GM21717 (cell line): ENCODE data around the gene ANK2.

Experiments
- ATAC-seq: cut with Tn5 transposase; IDR thresholded peaks from one replicate; pipeline ENCODE4 v1.9.1; 2021; ENCODE audit warnings: mild to moderate bottlenecking, moderate library complexity; ENCODE audit not compliant: unreplicated experiment

ANK2 gene

DNA sequence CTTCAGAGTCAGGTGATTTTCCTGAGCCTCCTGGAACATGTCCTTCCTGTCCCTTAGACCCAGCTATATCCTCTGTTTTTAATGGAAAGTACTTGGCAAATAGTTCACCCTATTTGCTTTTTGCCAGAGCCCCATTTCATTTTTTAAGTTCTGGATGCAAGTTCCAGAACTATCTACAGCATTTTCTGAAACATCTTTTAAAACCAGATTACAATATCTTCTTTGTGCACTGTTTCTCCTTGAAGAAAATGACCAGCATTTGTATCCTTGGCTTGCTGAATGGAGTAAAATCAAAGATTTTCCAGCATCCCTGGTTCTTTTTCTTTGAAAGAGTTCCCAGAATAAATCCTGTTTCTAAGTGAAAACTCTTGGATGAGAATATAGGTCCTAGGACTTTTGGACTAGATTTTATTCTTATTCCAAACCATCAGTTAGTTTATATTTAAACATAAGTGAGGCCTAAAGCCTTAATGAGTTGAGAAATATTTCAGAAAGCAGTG, 224.3 kb downstream of the ANK2 start:
- no peak for ATAC-seq

DNA sequence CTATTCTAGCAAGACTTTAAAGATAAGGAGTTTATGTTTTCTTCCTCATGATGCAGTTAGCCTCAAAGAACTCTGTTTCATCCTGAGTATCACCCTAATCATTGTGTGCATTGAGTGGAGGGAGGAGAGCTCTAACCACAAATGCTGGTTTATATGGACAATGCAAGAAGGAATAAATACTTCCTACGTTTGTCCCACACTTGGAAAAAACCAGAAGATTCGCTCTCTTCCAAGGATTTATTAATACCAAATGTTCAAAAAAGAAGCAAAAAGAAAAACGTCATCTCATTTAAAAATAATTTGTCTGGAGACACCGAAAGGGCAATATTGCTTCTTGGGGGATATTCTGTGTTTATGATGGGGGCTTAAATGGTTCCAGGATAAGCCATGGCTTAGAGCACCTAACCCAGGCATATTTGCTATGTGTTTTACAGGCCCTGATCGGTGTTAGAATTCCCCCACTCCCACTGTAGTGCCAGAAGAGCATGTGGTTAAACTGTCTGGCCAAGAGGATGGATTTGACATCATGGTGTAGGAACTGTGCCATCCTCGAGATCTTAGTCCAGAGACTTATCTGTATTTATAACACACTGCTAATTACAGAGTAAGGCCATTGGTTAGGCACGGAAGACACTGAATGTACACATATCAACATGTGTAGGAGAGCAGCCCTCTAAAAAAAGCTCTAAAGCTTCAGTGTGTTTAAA, 227.2 kb downstream of the ANK2 start:
- no peak for ATAC-seq

DNA sequence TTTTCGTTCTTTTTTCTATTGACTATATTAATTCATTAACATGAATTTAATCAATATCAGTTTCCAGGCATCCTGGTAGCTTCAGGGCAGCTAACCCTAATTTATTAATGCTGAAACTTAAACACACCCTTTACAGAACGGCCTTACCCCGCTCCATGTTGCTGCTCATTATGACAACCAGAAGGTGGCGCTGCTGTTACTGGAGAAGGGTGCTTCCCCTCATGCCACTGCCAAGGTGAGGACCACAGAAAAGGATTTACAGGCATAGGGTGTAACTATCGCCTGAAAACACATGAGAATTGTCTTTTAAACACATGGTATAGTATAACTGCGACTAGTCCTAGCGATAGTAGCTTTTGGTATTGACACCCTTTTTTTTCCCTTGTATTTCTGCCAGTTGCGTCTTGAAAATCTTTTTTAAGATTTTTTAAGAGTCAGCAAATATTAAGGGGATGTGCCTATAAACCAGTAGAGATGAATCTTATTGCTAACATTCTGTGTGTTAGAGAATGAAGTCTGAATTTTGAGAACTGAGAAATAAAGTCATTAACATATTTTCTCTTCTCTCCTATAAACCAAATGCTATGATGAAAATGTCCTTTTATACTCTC, 229.0 kb downstream of the ANK2 start:
- peak; percentile 98 for ATAC-seq

DNA sequence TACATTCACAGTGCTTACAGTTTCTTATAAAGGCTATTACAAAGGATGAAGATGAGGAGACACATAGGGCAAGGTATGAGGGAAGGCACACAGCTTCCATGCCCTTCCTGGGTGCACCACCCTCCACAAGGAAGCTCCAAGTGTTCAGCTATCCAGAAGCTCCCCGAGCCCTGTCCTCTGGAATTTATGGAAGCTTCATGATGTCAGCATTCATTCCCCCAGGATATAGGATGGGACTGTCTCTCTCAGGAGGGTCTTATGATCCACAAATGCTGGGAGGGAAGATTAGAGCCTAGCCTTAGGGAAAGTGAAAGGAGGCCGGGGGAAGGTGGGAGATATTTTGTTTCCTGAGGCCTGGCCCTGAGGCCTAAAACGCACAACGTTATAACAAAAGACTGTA, 236.0 kb downstream of the ANK2 start:
- ATAC-seq: no peak

DNA sequence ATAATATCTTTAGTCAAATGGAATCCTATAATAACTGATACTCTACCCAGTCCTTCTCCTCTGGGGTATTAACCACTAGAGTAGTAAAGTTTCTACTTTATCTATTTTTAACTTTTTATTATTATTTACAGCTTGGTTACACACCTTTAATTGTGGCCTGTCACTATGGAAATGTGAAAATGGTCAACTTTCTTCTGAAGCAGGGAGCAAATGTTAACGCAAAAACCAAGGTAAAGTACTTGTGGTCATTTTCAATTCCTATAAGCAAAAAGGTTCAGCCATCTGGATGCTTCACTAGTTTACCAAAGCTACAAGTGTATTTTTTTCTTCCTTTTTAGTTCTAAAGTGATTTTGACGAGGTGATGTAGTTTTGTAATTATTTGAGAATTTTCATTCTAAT, 238.8 kb downstream of the ANK2 start:
- ATAC-seq: no peak

DNA sequence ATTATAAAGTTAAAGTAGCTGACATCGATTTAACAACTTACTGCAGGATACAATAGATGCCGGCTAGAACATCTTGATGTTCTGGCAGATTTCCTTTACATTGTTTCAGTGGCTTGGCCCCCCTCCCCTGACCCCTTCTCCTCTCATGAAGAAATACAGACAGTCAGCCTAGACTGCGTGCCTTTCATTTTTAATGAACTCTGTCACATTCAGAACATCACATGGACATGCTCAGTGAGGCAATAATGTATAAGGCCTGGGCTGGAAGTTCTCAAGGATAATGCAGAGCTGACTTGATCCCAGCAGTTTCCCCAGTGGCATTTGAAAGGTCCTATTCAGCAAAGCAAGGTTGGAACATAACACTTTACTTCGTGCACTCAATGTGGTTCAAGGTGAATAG, 239.2 kb downstream of the ANK2 start:
- no peak for ATAC-seq

DNA sequence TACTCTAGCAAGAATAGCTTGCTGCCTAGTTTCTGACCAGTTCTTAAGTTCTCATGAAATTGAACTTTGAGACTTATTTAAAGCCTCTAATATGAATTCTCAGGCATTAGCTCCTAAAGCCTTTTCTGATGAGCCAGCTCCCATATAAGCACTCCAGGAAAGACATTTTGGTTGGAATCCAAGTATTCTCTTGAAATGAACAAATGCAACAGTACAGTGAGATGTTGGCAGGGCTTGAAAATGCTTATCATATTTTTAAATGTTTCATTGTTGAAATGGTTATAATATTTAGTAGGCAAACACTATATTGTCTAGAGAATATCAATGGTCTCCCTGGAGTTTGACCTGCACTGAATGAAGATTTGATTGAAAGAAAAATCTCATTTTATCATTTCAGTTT, 240.3 kb downstream of the ANK2 start:
- ATAC-seq: no peak

DNA sequence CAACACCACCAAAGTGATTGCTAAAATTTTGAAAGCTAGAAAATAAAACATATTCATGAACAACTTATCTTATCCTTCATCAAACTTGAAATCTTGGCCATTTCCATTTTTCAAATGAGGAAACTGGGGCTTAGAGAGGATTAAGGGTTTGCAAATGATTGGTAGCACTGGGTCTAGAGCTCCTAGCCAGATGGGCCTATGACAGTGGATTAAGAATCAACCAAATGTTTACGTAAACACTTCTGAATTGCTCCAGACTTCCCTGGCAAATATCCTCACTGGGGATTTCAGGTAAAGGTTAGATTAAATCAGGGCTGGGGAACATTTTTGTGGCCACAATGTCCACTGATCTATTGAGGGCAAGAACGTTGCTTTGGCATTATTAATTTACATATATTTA, 241.2 kb downstream of the ANK2 start:
- ATAC-seq: no peak

DNA sequence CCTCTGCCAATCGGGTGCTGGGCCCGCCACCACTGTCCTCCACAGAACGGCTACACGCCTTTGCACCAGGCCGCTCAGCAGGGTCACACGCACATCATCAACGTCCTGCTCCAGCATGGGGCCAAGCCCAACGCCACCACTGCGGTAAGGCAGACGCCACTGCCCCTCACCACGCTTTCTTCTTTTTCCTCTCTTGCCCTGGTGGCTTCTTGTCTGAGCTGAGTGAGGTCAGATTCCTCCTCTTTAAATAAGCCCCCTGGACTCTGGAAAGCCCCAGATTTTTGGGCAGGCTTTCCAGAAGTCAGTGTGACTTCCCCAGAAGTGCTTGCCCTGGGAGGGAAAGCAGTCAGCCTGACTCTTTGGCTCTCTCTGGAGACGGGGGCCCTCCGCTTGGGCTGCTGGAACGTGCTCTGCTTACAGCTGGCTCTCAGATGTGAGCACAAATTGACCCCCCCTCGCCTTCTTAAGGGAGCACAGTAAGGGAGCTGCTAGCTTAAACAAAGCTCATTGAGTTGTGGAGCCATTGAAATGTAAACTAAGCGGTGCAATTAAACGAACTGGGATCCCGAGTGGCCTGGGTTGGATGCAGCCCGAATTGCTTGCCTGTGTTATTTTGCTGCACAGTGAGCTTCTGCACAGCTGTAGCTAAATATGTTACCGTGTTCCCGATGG, 243.1 kb downstream of the ANK2 start:
- ATAC-seq: no peak

DNA sequence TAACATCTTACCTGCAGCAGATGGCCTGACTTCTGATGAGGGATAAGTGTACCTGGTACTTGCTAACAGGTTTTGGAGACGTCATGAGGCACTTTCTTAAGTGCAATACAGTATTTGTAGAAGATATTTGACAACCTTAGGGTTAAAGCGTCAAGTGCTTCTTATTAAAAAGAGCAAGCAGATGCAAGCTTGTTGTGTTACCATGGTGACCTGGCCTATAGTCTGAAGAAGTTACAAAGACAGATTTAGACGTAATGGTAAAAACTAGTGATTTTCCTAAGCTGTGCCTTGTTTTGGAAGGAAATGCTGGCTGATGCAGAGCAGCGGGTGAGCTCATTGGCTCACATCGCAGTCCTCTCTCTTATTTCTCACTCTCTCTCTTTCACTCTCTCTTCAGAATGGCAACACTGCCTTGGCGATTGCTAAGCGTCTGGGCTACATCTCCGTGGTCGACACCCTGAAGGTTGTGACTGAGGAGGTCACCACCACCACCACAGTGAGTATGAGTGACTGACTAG, 243.6 kb downstream of the ANK2 start:
- no peak for ATAC-seq

DNA sequence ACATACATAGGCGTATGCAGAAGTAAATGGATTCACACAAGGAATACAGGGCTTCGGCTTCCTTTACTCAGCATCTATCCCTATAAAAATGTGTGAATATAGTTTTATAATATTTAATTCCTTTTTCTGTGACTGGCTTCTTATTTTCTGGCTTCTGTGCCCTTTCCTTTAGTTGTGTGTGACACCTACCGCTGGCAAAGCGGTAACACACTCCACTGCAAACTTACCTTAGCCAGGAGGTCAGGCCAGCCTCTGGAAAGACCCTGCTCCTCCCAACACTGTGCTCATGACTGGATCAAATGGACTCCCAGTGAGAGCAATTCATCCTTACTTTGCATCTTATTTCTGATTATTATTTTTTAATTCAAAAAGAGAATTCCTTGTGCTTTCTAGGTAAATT, 244.2 kb downstream of the ANK2 start:
- ATAC-seq: no peak

DNA sequence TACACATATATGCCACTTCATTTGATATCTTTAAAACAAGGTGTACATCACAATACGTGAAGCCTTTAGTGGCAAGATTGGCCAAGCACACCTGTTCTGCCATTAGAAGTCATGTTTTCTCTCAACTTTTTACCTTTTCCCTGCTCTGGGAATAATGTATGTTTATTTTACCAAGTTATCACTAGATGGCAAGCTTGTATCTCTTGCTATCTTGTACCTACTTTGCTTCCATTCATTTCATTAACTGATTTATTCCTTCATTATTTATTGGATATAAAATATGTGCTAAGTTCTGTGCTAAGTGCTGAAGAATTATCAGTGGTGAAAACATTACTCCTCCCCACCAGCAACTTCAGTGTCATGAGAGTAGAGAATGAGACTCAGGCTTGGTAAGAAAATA, 245.5 kb downstream of the ANK2 start:
- no peak for ATAC-seq

DNA sequence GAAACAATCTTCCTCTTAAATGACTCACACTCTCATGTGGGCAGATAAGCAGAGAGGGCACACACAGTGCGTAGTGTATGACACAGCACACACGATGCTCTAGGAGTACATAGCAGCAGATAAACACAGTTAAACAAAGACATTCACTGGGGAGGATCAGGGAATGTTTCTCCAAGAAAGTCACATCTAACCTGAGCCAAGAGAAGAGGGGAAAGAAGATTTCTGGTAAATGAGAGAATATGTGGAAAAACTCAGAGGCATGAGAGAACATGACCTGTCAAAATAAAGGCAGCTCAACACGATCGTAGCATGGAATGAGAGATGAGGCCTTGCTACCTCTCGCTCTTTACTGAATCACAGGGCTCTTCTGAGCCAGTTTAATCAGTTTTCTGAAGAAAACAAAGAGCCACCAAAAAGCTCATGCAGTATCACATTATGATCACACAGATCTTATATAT, 251.0 kb downstream of the ANK2 start:
- ATAC-seq: no peak

DNA sequence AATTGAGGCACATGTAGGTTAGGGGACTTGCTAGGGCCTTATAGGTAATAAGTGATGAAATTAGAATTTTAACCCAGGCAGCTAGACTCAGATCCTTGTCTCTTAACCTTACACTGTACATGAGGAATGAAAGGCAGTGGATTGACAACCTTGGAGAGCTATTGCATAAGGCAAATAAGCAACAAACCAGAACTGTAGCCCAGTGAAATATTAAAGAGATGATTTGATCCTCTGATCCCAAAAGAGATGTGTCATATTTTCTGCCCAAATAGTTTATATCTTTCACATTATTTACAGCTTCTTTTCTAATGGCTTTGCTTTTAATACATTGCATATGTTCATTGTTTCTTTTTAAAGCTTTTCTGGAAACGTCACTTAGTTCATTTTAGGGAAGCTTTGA, 252.6 kb downstream of the ANK2 start:
- no peak for ATAC-seq

DNA sequence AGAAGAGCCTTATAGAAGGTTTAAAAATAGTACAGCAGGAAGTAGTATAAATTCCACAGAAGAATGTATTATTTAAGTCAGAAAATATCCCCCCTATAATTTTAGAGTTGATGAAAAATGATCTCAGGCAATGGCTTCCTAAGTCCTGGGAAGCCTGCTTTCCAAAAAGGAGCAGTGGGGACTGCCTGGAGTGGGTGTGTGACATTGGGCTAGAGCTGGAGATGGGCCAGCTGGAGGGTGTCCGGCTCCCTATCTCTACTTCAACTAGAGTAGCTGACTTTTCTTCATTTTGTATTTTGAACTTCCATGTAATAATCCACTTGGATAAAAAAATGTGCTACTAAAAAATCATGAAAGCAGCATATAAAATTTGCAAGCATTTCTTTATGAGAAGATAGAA, 253.9 kb downstream of the ANK2 start:
- ATAC-seq: no peak

DNA sequence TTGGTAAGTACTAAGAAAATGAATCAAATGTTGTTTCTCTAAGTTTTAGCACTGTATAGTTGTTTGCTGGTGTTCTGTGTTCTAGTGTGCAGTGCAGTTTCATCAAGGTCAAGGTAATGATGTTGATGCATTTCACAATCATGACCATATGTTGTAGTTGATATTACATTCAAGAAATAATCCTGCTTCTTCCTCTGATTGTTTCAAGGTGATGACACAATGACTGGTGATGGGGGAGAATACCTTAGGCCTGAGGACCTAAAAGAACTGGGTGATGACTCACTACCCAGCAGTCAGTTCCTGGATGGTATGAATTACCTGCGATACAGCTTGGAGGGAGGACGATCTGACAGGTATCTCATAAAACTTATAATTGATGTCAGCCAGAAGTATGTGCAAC, 261.6 kb downstream of the ANK2 start:
- ATAC-seq: no peak

DNA sequence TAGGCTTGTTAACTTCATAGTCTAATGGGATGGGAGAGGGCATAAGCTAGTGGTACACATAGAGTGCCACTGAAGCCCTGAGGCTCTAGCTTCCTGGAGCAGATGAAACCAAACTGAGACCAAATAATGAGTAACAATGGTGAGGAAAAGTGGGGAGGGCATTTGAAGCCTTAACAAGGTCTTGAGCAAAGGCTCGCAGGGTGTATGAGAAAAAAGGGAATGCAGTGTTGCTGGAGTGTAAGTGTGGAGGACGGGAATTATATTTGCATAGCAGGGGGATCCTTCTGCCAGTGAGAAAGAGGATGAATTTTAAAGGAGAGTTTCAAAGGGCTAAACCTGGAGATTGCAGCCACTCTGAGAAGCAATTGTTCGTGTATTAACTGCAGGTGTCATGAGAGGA, 263.1 kb downstream of the ANK2 start:
- no peak for ATAC-seq

DNA sequence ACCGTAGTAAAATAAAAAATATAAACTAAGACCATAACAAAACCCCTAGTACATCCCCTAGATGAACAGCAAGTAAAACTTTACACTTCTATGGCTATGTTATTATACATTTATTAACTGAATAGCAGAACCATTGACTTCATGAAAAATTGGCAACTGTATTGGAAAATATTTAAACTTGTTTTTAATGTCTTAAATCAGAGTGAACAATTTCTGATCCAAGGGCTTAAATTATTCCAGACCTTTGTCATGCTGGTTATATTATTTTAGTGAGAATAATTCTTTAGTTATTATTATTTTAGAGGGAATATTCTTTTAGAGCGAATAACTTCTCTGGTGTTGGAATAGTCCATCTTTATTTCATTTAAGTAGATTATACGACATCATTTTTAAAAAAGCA, 265.0 kb downstream of the ANK2 start:
- no peak for ATAC-seq

DNA sequence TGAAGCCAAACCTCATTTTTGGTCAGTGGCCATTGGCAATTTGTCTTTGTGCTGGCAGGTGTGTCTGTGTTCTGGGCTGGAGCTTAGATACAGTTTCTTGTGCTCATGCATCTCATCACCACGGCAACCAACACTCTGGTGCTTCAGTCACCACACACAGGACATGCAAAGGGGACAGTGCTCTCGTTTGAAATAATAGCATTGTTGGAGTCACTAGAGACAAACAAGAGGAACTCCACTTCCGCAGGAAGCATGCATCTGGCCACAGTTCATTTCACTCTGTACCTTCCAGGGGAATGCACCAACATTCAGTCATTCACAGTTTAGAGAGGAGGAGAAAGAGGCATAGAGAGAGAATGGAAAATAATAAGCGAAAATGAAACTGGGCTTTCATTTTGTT, 267.4 kb downstream of the ANK2 start:
- peak; percentile 97 for ATAC-seq

DNA sequence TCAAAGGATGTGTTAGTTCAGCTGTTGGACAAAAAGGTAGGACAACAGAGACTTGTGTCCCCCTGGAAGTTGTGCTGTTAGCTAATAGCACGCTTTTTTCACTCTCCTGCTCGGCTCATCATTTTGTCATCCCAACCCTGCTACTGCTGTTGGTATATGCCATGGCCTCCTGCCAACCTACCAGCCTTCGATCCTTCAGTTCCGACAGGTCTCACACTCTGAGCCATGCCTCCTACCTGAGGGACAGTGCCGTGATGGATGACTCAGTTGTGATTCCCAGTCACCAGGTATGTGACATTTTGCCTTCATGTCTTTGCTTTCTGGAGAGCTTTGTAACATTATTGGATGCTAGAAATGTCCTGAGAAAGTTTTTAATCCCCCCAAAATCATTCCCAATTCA, 268.1 kb downstream of the ANK2 start:
- no peak for ATAC-seq

DNA sequence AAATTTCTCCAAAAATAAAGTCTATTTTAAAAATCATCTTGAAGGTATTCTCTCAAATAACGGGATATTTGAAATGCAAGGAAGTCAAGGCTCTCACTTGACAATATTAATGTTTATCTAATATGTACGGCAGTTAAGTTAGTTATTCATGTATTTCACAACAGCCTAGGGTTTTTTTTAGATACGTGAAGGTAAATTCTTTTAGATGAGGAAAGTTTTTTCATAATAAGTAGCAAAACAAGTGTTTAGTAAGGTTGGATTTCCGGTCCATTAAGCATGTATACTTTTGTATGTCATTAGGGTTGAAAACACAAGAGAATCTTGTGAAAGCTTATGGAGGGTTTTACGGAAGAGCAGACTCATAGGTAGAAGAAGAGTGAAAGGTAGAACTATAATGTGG, 273.3 kb downstream of the ANK2 start:
- ATAC-seq: no peak
